Measurements from ENCODE around the gene CDH11. TPM values are rescaled to one million over a fixed set of nuclear protein-coding genes. Genes with fewer than 3 reads are reported as not detected.
A peak's percentile ranks its signal among the peaks of the same experiment; 100 is the strongest.

Gene CDH11
- total and polyA plus RNA-seq, 2 of the 4 experiments (the other 2 are of a cell fraction), result 266 to 601 TPM

DNA sequence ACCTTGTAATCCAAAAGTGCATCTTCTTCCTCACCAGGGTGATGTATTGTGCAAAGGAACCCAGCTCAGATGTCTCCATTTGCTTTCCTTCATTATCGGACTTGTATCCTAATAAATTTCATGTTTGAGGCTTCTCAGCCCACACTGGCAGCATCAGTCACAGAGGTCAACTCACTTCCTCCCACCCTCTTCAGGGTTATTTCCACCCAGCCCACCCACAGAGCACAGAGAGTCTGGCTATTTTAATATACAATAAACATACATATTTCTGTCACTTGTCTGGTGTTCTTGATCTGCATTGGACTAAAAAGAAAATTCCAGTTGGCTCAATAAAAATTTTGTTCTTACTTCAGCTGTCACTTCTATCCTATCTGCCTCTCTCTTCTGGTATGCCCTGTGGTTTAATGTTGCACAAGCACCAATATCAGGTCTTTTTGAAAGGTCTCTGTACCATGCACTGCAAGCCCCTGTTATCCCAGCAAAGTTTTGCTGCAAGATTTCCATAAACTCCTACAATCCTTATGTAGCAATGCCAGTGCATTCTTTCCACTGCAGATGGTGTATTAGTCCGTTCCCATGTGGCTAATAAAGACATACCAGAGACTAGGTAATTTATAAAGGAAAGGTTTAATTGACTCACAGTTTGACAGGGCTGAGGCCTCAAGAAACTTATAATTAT is 201.8 kb downstream of the CDH11 start:
- POLR2A ChIA-PET (ENCODE audit: unreplicated experiment), result no interaction called here
- CTCF ChIA-PET, result interaction anchor here (0.5 kb wide), 1 partner anchor 10 kb away, joined by 3 read pairs; no protein-coding TSS in a partner anchor
- H2AK9ac ChIP-seq (replicated peaks; ENCODE audit: low read depth, low read length, poor library complexity), result no peak overlapping the region
- H4K20me1 ChIP-seq (ENCODE audit: insufficient read depth, low read length), result no peaks in the 10 kb centered on the region
- H2BK20ac ChIP-seq (ENCODE audit: low read depth, low read length), result no peak overlapping the region
- no peak overlapping the region for H3K14ac ChIP-seq (replicated peaks; ENCODE audit: low read depth, low read length)
- H3K79me1 ChIP-seq (ENCODE audit: low read depth in 1 of 2, low read length in 2 of 2), result no peaks in the 10 kb centered on the region
- dilution Hi-C loops (cut with HindIII; ENCODE audit: low sequenced_read_pairs, unreplicated experiment) (no loop called here), in situ Hi-C loops (cut with MboI; ENCODE audit: low sequenced_read_pairs) (no loop called here), intact Hi-C loops (cut with micrococcal nuclease) (no loop called here)
- 0 out of 2 replicates have a peak, but pooled peaks cover 2% of the 10 kb centered on the region for H3K27me3 ChIP-seq (ENCODE audit: control insufficient read depth, insufficient read depth, low read length)
- no peak for ATAC-seq (ENCODE audit: low read depth)
- no peak for DNase-seq
- H3K18ac ChIP-seq (ENCODE audit: low read depth, low read length), result no peak overlapping the region
- H3K36me3 ChIP-seq (ENCODE audit: control insufficient read depth, insufficient read depth, low read length), result no peaks in the 10 kb centered on the region
- no peak overlapping the region for H4K8ac ChIP-seq (ENCODE audit: low read depth in 2 of 2, low read length in 2 of 2)
- no peak overlapping the region for H3K4ac ChIP-seq (ENCODE audit: low read depth, low read length)
- H3K4me2 ChIP-seq (ENCODE audit: low read depth, low read length), result no peak overlapping the region
- BruUV-seq (replicated peaks), result no TSS peak
- H4K5ac ChIP-seq (ENCODE audit: low read depth, low read length), result no peak overlapping the region
- H3K4me1 ChIP-seq (ENCODE audit: control insufficient read depth, insufficient read depth, low read length), result no peaks in the 10 kb centered on the region; the same call in 1 of the 2 replicates
- no peaks in the 10 kb centered on the region for H3K9me3 ChIP-seq (ENCODE audit: control insufficient read depth, insufficient read depth, low read length)
- no CpG with 5 or more reads among the region's 2 CpGs for WGBS, 2 experiments (ENCODE audit: extremely low coverage in 2 of 2, insufficient read length in 1 of 2)
- no peak overlapping the region for H3K4me3 ChIP-seq (ENCODE audit: insufficient read depth, low read depth, low read length)
- no peak overlapping the region for H3K9ac ChIP-seq (ENCODE audit: low read depth, low read length)
- no peak overlapping the region for H2BK15ac ChIP-seq (ENCODE audit: low read depth, low read length)
- no peak overlapping the region for H3K27ac ChIP-seq (ENCODE audit: insufficient read depth, low read length)
- no peak overlapping the region for H3K23ac ChIP-seq (ENCODE audit: low read depth, low read length)
- H2BK5ac ChIP-seq (ENCODE audit: low read depth, low read length, poor library complexity, severe bottlenecking), result no peak overlapping the region
- no peak overlapping the region for H2AK5ac ChIP-seq (ENCODE audit: low read depth, low read length)
- H2AFZ ChIP-seq (replicated peaks; ENCODE audit: low read length, poor library complexity), result no peak overlapping the region
- 0 out of 2 replicates have a peak, but pooled peaks have one; percentile 2 for TF ChIP-seq CEBPB (IDR thresholded peaks at IDR 0.05; ENCODE audit: low read depth, low read length)
- no peak for TF ChIP-seq FOS (IDR thresholded peaks at IDR 0.05; ENCODE audit: low read depth, low read length)
- H2BK120ac ChIP-seq (ENCODE audit: low read depth, low read length), result no peak overlapping the region
- H4K91ac ChIP-seq (ENCODE audit: insufficient read depth, low read depth, low read length), result no peak overlapping the region
- no peaks in the 10 kb centered on the region for H3K9me1 ChIP-seq (ENCODE audit: insufficient read depth, low read length)
- no peak overlapping the region for H3K56ac ChIP-seq (ENCODE audit: extremely low read depth, insufficient read depth, low read length)
